Choroid plexus epithelial cell (primary cell): ENCODE measurements around the gene IL11.
"Not testable (repeated sequence)": the region's sequence is repeated elsewhere in the genome, so short reads cannot be mapped to it uniquely, and the experiment has no call there.

Experiments
- DNase-seq: peaks from one replicate; pipeline ENCODE4 v3.0.0-alpha.2; 2010; ENCODE audit warnings: low read depth
- H3K4me3 ChIP-seq: 2 replicates; pipeline ENCODE4 v1.5.1; 2011; ENCODE audit warnings: low read depth, mild to moderate bottlenecking, control low read depth, low read length, moderate library complexity
- CTCF ChIP-seq: conservative IDR thresholded peaks from 2 replicates; pipeline ENCODE4 v1.5.1; 2011; ENCODE audit warnings: low read depth, mild to moderate bottlenecking, control low read depth, inconsistent platforms, low read length, moderate library complexity

IL11 gene

GRCh38 chr19:55341171-55341588, 29.1 kb downstream of the IL11 start:
- H3K4me3 ChIP-seq = peak overlapping the region; percentile 74
- DNase-seq = peak; percentile 57
- TF ChIP-seq CTCF = no peak

GRCh38 chr19:55340784-55341147, 29.5 kb downstream of the IL11 start:
- DNase-seq = no peak
- peak overlapping the region; percentile 74 for H3K4me3 ChIP-seq
- peak; percentile 46 for TF ChIP-seq CTCF

GRCh38 chr19:55339889-55340783, 30.1 kb downstream of the IL11 start:
- no peak for TF ChIP-seq CTCF
- DNase-seq = no peak
- peak overlapping the region; percentile 74 for H3K4me3 ChIP-seq

GRCh38 chr19:55339105-55339888, 31.0 kb downstream of the IL11 start, which contains the start of gene KMT5C:
Gene KMT5C, plus strand, starts transcription at chr19:55339876. Its CDS starts 2,061 bp downstream, at chr19:55341937.
- peak; percentile 100 for DNase-seq
- peak within 1 kb of the TSS; percentile 74 for H3K4me3 ChIP-seq
- peak; percentile 50 for TF ChIP-seq CTCF

- no peak overlapping the region for H3K4me3 ChIP-seq
- no peak for TF ChIP-seq CTCF
- no peak for DNase-seq
These were observed 34.2 kb downstream of the IL11 start for GRCh38 chr19:55336101-55336500.

- TF ChIP-seq CTCF = no peak
- DNase-seq = no peak
- no peak overlapping the region for H3K4me3 ChIP-seq
These were observed 36.4 kb downstream of the IL11 start for GRCh38 chr19:55333870-55334269.

GRCh38 chr19:55329791-55330190, 40.5 kb downstream of the IL11 start:
- DNase-seq = not testable (repeated sequence)

GRCh38 chr19:55328774-55329318, 41.4 kb downstream of the IL11 start:
- H3K4me3 ChIP-seq, DNase-seq: not testable (repeated sequence)

More at GRCh38 chr19:55329791-55330190, 40.5 kb downstream of the IL11 start:
- not testable (repeated sequence) for H3K4me3 ChIP-seq
